Sigmoid colon (tissue), 4 donors: Measurements from ENCODE around the gene IFNA7.

Experiments
- EP300 ChIP-seq, 4 donors: sonication (generic); formaldehyde crosslinking; IDR thresholded peaks; one replicate each; pipeline ENCODE4 v1.6.1; 2017; ENCODE audit warnings: antibody characterized with exemption in 4 of 4
- POLR2A ChIP-seq, 2 donors: fragments of 450-650 bp; IDR thresholded peaks; one replicate each; pipeline ENCODE4 v1.6.1; 2016; ENCODE audit warnings: antibody characterized with exemption in 2 of 2, mild to moderate bottlenecking in 2 of 2, moderate library complexity in 2 of 2
- TF ChIP-seq, protein P1 (sequence below), 4 experiments: fragments of 450-650 bp in 3 of 4; fragments of 200-600 bp in 1 of 4; IDR thresholded peaks; one replicate each; pipeline ENCODE4 v1.5.1; 2016 to 2019; ENCODE audit warnings: antibody characterized with exemption in 4 of 4, mild to moderate bottlenecking in 3 of 4, moderate library complexity in 2 of 4

DNA sequence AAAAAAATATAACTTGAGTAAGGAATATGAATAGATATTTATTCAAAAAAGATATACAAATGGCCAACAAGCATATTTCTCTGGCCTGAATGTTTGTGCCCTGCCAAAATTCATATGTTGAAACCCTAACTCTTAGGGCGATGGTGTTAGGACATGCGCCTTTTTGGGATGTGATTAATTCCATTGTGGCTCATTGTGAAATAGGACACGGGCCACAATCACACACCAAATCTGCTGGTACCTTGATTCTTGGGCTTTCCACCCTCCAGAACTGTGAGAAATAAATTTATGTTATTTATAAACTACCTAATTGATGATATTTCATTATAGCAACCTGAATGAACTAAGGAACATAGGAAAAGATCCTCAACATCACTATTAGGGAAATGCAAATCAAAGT is 29.8 kb downstream of the IFNA7 start:
- TF ChIP-seq POLR2A (IDR thresholded peaks at IDR 0.05) (no peak), EP300 (IDR thresholded peaks at IDR 0.05) (no peak)
- TF ChIP-seq, protein P1, sequence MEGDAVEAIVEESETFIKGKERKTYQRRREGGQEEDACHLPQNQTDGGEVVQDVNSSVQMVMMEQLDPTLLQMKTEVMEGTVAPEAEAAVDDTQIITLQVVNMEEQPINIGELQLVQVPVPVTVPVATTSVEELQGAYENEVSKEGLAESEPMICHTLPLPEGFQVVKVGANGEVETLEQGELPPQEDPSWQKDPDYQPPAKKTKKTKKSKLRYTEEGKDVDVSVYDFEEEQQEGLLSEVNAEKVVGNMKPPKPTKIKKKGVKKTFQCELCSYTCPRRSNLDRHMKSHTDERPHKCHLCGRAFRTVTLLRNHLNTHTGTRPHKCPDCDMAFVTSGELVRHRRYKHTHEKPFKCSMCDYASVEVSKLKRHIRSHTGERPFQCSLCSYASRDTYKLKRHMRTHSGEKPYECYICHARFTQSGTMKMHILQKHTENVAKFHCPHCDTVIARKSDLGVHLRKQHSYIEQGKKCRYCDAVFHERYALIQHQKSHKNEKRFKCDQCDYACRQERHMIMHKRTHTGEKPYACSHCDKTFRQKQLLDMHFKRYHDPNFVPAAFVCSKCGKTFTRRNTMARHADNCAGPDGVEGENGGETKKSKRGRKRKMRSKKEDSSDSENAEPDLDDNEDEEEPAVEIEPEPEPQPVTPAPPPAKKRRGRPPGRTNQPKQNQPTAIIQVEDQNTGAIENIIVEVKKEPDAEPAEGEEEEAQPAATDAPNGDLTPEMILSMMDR (IDR thresholded peaks at IDR 0.05): no peak
